Activated naive CD8-positive, alpha-beta T cell (primary cell): ENCODE measurements around the gene STPG4.
"Not testable (repeated sequence)": the region's sequence is repeated elsewhere in the genome, so short reads cannot be mapped to it uniquely, and the experiment has no call there.

Experiments
- H3K27ac Mint-ChIP-seq: one replicate; pipeline ENCODE4 v1.8.0; 2021; ENCODE audit warnings: mixed read lengths
- H3K27me3 Mint-ChIP-seq: one replicate; pipeline ENCODE4 v1.8.0; 2021; ENCODE audit warnings: mixed read lengths
- H3K36me3 Mint-ChIP-seq: one replicate; pipeline ENCODE4 v1.8.0; 2021; ENCODE audit warnings: mixed read lengths
- H3K4me1 Mint-ChIP-seq: one replicate; pipeline ENCODE4 v1.8.0; 2021; ENCODE audit warnings: low read depth, mixed read lengths
- H3K4me3 Mint-ChIP-seq: one replicate; pipeline ENCODE4 v1.8.0; 2021; ENCODE audit warnings: mild to moderate bottlenecking, mixed read lengths
- H3K9me3 Mint-ChIP-seq: one replicate; pipeline ENCODE4 v1.8.0; 2021; ENCODE audit warnings: low read depth, mixed read lengths

Gene STPG4

GRCh38 chr2:47155091-47155876, at the start of gene STPG4:
Gene STPG4 (minus strand): TSS chr2:47155308. CDS start chr2:47155251, 57 bp downstream.
- Mint-ChIP-seq H3K36me3 (peaks cover 18% of the 10 kb centered on the region), H3K4me3 (no peak within 1 kb of the TSS), H3K9me3 (peaks cover 4% of the 10 kb centered on the region), H3K27me3 (no peaks in the 10 kb centered on the region), H3K4me1 (no peaks in the 10 kb centered on the region), H3K27ac (peak within 1 kb of the TSS; percentile 17)

- Mint-ChIP-seq H3K4me3 (no peak overlapping the region), H3K27ac (no peak overlapping the region), H3K36me3 (no peaks in the 10 kb centered on the region), H3K4me1 (no peaks in the 10 kb centered on the region), H3K9me3 (peaks cover 3% of the 10 kb centered on the region), H3K27me3 (peaks cover 1% of the 10 kb centered on the region)
Observed at GRCh38 chr2:47204691-47205090, 49.6 kb upstream of the STPG4 start.

- no peak overlapping the region for H3K4me3 Mint-ChIP-seq
- H3K27me3 Mint-ChIP-seq: peaks cover 1% of the 10 kb centered on the region
- H3K27ac Mint-ChIP-seq: no peak overlapping the region
- no peaks in the 10 kb centered on the region for H3K36me3 Mint-ChIP-seq
- H3K9me3 Mint-ChIP-seq: peaks cover 3% of the 10 kb centered on the region
- no peaks in the 10 kb centered on the region for H3K4me1 Mint-ChIP-seq
Observed at GRCh38 chr2:47203995-47204394, 48.9 kb upstream of the STPG4 start.

- H3K9me3 Mint-ChIP-seq: peaks cover 3% of the 10 kb centered on the region
- H3K27ac Mint-ChIP-seq: no peak overlapping the region
- H3K4me1 Mint-ChIP-seq: no peaks in the 10 kb centered on the region
- peaks cover 2% of the 10 kb centered on the region for H3K36me3 Mint-ChIP-seq
- H3K4me3 Mint-ChIP-seq: no peak overlapping the region
- H3K27me3 Mint-ChIP-seq: peaks cover 1% of the 10 kb centered on the region
Observed at GRCh38 chr2:47201224-47201623, 46.1 kb upstream of the STPG4 start.

GRCh38 chr2:47198985-47199451, 43.9 kb upstream of the STPG4 start:
- H3K36me3 Mint-ChIP-seq: peaks cover 2% of the 10 kb centered on the region
- no peaks in the 10 kb centered on the region for H3K4me1 Mint-ChIP-seq
- H3K27ac Mint-ChIP-seq: no peak overlapping the region
- no peak overlapping the region for H3K4me3 Mint-ChIP-seq
- peaks cover under 1% of the 10 kb centered on the region for H3K27me3 Mint-ChIP-seq
- H3K9me3 Mint-ChIP-seq: no peaks in the 10 kb centered on the region

- Mint-ChIP-seq H3K36me3 (peaks cover 2% of the 10 kb centered on the region), H3K9me3 (no peaks in the 10 kb centered on the region), H3K27ac (no peak overlapping the region), H3K4me1 (no peaks in the 10 kb centered on the region), H3K4me3 (no peak overlapping the region), H3K27me3 (no peaks in the 10 kb centered on the region)
Observed at GRCh38 chr2:47196499-47196898, 41.4 kb upstream of the STPG4 start.

- no peak overlapping the region for H3K27ac Mint-ChIP-seq
- H3K4me3 Mint-ChIP-seq: no peak overlapping the region
- no peaks in the 10 kb centered on the region for H3K9me3 Mint-ChIP-seq
- H3K4me1 Mint-ChIP-seq: no peaks in the 10 kb centered on the region
- H3K27me3 Mint-ChIP-seq: no peaks in the 10 kb centered on the region
- peaks cover 2% of the 10 kb centered on the region for H3K36me3 Mint-ChIP-seq
Observed at GRCh38 chr2:47196046-47196445, 40.9 kb upstream of the STPG4 start.

- H3K27me3 Mint-ChIP-seq: no peaks in the 10 kb centered on the region
- no peaks in the 10 kb centered on the region for H3K9me3 Mint-ChIP-seq
- peaks cover 2% of the 10 kb centered on the region for H3K36me3 Mint-ChIP-seq
- H3K27ac Mint-ChIP-seq: no peak overlapping the region
- H3K4me1 Mint-ChIP-seq: no peaks in the 10 kb centered on the region
- H3K4me3 Mint-ChIP-seq: no peak overlapping the region
Observed at GRCh38 chr2:47195148-47195547, 40.0 kb upstream of the STPG4 start.

GRCh38 chr2:47194410-47194809, 39.3 kb upstream of the STPG4 start:
- no peak overlapping the region for H3K4me3 Mint-ChIP-seq
- H3K4me1 Mint-ChIP-seq: no peaks in the 10 kb centered on the region
- H3K27ac Mint-ChIP-seq: no peak overlapping the region
- no peaks in the 10 kb centered on the region for H3K27me3 Mint-ChIP-seq
- H3K9me3 Mint-ChIP-seq: no peaks in the 10 kb centered on the region
- H3K36me3 Mint-ChIP-seq: peaks cover 2% of the 10 kb centered on the region

GRCh38 chr2:47193607-47194006, 38.5 kb upstream of the STPG4 start:
- peaks cover 2% of the 10 kb centered on the region for H3K36me3 Mint-ChIP-seq
- H3K4me3 Mint-ChIP-seq: no peak overlapping the region
- H3K4me1 Mint-ChIP-seq: no peaks in the 10 kb centered on the region
- H3K27me3 Mint-ChIP-seq: no peaks in the 10 kb centered on the region
- no peak overlapping the region for H3K27ac Mint-ChIP-seq
- no peaks in the 10 kb centered on the region for H3K9me3 Mint-ChIP-seq

- no peak overlapping the region for H3K27ac Mint-ChIP-seq
Observed at GRCh38 chr2:47190188-47190881, 35.2 kb upstream of the STPG4 start.

GRCh38 chr2:47189635-47190034, 34.5 kb upstream of the STPG4 start:
- Mint-ChIP-seq H3K27me3 (peaks cover 1% of the 10 kb centered on the region), H3K4me3 (no peak overlapping the region), H3K36me3 (no peaks in the 10 kb centered on the region), H3K27ac (no peak overlapping the region), H3K4me1 (no peaks in the 10 kb centered on the region), H3K9me3 (no peaks in the 10 kb centered on the region)

More at GRCh38 chr2:47190188-47190881, 35.2 kb upstream of the STPG4 start:
- Mint-ChIP-seq H3K4me3 (no peak overlapping the region), H3K27me3 (peaks cover 1% of the 10 kb centered on the region), H3K9me3 (no peaks in the 10 kb centered on the region), H3K4me1 (no peaks in the 10 kb centered on the region), H3K36me3 (no peaks in the 10 kb centered on the region)

GRCh38 chr2:47187069-47187468, 32.0 kb upstream of the STPG4 start:
- no peak overlapping the region for H3K4me3 Mint-ChIP-seq
- H3K36me3 Mint-ChIP-seq: no peaks in the 10 kb centered on the region
- no peaks in the 10 kb centered on the region for H3K9me3 Mint-ChIP-seq
- H3K4me1 Mint-ChIP-seq: no peaks in the 10 kb centered on the region
- H3K27me3 Mint-ChIP-seq: peaks cover 1% of the 10 kb centered on the region
- H3K27ac Mint-ChIP-seq: no peak overlapping the region

- Mint-ChIP-seq H3K4me3 (no peak overlapping the region), H3K27ac (no peak overlapping the region), H3K4me1 (no peaks in the 10 kb centered on the region), H3K27me3 (peaks cover 1% of the 10 kb centered on the region), H3K9me3 (no peaks in the 10 kb centered on the region), H3K36me3 (no peaks in the 10 kb centered on the region)
Observed at GRCh38 chr2:47186351-47186750, 31.2 kb upstream of the STPG4 start.

GRCh38 chr2:47185098-47185497, 30.0 kb upstream of the STPG4 start:
- H3K4me3 Mint-ChIP-seq, H3K27me3 Mint-ChIP-seq, H3K9me3 Mint-ChIP-seq, H3K36me3 Mint-ChIP-seq, H3K4me1 Mint-ChIP-seq, H3K27ac Mint-ChIP-seq: not testable (repeated sequence)
